Erythroblast (primary cell): ENCODE data around the gene FBXW4.
A peak's percentile ranks its signal among the peaks of the same experiment; 100 is the strongest.
"Not testable (repeated sequence)": the region's sequence is repeated elsewhere in the genome, so short reads cannot be mapped to it uniquely, and the experiment has no call there.

Experiments
- DNase-seq, 2 experiments: peaks; one replicate each; lab custom pipeline; 2025; lab: John Stamatoyannopoulos, UW
- GATA1 ChIP-seq: IDR thresholded peaks from 2 replicates; pipeline ENCODE4 v1.6.1; 2011; ENCODE audit warnings: low read depth, mild to moderate bottlenecking, control low read depth, low read length, moderate library complexity
- POLR2A ChIP-seq: IDR thresholded peaks from 2 replicates; pipeline ENCODE4 v1.6.1; 2011; ENCODE audit warnings: mild to moderate bottlenecking, low read length

Gene FBXW4

DNA sequence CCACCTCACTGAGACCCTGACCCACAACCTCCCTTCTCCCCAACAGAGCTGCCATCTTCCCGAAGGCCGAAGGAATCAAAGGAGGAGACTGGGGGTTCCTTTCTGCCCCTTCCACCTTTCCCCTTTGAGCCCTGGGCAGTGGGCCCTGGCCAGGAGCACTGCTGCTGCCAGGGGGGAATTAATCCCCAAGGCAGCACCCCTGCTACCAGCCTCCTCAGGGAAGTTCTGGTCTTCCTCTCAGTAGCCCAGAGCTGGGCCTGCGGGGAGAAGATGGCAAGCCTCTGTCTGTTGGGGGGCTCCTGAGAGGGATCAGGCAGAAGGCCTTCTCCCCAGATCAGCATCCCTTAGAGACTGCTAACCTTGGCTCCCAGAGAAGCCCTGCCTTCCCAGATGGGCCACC is 81.3 kb downstream of the FBXW4 start:
- no peak for DNase-seq
- TF ChIP-seq GATA1, result no peak
- TF ChIP-seq POLR2A, result no peak

DNA sequence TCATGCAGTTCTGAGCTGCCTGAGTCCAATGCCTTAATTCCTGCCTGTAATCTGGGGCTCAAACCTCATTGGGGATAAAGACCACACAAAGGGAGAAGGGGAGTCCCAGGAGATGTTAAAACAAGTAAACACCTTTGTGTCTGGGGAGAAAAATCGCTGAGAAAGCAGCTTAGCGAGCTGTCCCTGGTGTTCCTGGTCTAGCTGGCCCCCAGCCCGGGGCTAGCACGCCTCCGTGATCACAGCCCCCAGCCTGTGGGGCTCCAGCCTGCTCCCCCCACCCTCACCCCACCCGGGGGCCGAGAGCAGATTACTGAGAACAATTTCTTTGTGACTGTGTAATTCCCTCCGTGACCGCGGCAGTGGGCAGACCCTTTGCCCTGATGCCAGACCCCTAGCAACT is 82.1 kb downstream of the FBXW4 start:
- DNase-seq, result no peak
- TF ChIP-seq POLR2A (no peak), GATA1 (no peak)

DNA sequence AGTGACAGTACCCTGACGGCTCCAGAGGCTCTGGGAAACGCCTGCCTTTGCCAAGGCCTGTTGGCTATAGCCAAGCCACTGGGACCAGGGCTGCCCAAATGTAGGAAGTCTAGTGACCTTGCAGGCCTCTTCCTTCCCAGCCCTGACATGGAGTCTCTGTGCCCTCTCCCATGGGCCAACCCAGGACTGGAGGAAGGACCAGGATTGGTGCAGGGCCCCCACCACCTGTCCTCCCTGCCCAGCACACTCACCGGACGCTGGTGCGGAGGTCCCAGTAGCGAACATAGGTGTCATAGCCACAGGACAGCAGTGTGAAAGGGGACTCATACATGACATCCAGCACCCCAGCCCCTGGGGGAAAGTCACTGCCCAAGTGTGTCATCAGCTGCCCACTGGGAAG is 82.9 kb downstream of the FBXW4 start:
- DNase-seq, result no peak
- TF ChIP-seq POLR2A, result no peak
- TF ChIP-seq GATA1, result no peak

DNA sequence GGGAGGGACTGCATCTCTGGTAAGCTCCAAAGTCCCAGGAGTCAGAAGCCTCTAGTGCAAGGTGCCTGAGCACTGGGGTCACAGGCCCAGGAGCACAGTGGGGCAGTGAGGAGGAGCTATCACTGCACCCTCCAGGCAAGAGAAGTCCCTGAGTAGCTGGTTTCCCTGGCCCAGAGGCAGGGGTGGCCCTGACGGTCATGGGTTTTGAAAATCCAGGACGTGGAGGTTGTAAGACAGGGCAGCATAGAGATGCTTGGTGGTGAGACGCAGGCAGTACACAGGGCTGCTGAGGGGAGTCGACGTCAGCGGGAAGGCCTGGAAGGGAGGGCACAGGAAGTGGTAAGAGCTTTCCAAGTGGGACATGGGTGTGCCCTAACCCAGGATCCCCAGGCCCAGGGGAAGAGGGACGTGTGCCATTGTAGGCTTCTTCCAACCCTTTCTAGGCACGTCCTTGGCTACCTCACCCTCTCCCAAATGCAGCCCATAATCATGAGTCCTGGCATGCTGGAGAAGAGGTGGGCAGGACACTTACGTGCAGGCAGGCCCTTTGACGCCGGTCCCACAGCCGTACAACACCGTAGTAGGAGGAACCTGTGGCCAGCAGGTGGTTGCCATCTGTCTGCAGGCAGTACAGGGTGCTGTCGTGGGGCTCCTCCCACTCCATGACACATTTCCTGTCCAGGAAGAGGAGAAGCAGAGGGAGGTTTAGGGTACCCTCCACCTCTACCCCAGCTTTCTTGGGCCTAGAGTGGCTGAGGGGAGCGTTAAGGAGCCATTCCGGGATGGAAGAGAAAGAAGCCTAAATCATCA is 83.7 kb downstream of the FBXW4 start:
- DNase-seq, result no peak
- TF ChIP-seq GATA1 (no peak), POLR2A (no peak)

DNA sequence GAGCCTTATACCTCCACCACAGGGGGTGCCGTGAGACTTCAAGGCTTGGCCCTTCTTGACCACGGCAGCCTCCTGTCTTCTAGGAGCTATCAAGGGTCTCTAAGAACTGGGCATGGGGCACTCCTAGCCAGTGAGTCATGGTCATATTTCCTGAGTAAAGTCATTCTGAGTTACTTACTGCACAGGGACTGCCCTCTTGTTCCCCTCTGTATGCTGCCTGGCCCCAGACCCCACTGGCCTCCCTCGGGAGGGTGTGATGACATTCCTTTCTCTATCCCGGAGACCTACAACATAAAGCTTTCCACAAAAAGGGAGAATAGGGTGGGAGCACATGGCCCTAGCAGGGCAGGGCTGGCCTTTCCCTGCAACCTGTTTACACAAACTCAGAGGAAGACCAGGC is 85.5 kb downstream of the FBXW4 start:
- DNase-seq, result no peak
- TF ChIP-seq GATA1 (no peak), POLR2A (no peak)

DNA sequence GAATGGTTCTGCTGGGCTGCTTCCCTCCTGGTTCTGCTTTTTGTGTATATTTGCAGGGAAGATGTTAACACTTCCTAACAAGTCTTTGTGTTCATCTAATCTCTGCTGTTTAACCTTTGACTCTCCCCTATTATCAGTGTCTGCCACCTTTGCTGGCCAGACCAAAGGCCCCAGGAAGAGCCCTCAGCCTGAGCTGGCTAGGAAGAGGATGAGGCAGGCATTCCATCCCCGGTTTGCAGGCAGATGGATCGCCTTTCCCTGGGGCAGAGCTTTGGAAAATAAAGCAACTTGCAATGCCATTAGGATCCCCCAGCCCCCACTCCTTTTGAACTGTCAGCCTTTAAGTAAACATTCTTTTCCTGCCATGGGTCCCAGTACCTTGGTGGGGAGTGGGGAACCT is 87.8 kb downstream of the FBXW4 start:
- peak in 1 of 2 experiments; percentile 21 for DNase-seq
- TF ChIP-seq GATA1, result no peak
- no peak for TF ChIP-seq POLR2A

DNA sequence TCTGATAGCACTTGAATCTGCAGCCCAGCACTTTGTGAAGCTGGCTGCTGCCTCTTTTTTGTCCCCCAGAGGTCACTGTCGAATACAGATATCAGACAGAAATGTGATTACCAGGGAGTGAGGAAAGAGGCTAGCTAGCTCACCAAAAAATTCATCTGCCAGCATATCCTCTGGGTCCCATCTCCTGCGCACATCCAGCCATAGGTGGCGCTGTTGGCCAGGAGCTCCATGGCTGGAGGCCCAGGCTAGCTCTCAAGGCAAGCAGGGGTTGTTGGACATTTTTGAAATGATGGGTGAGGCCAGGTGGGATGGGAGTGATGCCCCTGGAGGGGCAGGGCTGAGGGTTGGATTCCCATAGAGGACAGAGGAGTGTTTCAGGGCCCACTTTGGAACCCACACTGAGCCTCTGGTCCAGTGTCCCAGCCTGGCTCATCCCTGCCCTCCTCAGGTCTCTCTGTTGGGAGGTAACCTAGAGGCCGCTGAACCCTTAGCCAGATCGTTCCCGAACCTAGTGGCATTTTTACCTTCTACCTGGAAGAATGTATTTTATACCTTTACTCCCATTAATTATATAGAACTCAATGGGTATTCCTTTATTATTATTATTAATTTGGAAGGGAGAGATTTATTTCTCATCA is 92.1 kb downstream of the FBXW4 start:
- TF ChIP-seq GATA1 (no peak), POLR2A (no peak)
- DNase-seq, result peak; percentile 89 to 93

DNA sequence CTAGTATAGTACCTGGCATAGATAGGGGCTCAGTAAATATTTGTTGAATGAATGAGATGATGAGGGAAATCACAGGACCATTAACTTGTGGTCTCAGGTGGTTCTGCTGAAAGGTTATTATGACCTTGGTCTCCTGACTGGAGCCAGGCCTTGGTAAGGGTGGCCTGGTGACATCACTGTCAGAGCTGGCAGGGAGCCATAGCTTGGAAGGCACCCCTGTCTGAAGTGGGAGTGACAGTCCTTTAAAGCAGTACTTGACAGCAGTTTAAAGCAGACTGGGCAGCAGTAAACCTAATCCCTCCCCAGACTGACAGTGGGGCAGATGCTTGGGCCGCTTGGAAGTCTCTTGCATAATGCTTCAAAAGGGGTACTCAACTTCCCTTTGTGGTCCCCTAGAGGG is 93.4 kb downstream of the FBXW4 start:
- peak; percentile 34 to 77 for DNase-seq

DNA sequence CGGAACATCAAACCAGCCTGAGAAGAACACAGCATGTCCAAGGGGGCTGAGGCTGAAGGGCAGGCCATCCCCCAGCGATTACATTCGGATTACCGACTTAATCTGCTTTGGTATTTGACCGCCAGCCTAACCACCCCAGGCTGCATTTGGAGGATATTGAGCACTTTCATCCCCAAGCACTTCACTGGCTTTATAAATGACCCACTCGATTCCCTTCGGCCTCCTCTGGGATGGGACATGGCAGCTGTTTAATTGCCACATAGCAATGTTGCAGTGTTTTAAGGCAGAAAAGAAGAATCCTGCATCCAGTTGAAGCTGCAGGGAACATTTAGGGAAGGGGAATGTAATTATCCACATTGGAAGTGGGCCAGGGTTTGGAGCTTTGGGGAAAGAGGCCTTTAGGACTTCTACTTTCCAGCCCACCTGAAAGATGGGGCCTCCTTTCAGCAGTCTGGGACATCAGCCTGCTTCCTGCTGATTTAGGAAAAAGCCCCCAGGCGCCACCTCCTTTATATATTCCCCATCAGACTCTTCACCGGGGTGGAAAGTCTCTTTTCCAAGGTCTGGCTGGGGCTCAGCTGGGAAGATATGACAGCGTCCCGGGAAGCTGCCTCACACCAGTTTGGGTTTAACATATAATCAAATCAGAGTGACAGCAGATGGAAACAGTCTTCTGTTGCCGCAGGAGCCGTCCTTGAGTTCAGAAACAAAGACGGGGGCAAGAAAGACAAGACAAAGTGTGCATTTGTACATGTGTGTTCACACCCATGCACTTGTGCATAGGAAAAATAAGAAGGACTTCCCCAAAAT is 97.7 kb downstream of the FBXW4 start:
- TF ChIP-seq GATA1 (no peak), POLR2A (no peak)
- no peak for DNase-seq

More for the DNA sequence above, 93.4 kb downstream of the FBXW4 start:
- no peak for TF ChIP-seq GATA1
- TF ChIP-seq POLR2A, result no peak

DNA sequence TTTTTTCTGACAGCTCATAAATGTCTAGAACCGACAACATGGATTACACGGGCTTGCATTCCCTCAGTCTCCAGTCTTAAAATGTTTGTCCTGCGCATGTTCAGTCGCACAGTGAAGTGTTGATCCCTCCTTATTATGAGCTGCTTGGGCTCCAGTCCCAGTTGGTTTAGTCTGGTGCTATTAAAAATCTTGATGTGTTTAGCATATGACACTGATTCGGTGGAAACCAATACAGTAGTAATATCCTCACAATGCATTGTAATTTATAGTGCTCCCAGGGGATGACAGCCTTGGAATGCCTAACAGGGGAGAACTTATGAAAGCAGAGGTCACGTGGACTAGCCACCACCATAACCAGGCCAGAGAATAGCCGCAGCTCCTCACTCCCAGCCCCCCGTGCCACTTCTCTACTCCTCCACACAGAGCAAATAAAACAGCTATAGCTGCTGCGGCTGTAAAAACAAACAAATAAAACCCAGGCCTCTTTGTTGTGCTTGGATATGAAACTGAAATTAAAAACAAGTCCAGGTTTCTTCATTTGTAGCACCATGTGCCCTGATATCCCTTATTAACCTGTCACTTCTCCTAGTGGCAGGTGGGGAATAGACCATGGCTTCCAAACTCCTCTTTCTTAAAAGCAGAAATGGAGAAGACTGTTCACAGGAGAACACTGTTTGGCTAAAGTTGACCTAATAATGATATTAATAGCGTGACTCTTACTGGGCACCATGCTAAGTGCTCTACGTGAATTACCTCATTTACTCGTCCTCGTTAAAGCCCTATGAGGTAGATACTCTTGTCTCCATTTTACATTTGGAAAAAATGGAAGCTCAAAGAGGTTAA is 99.2 kb downstream of the FBXW4 start:
- TF ChIP-seq POLR2A, result no peak
- no peak for DNase-seq

DNA sequence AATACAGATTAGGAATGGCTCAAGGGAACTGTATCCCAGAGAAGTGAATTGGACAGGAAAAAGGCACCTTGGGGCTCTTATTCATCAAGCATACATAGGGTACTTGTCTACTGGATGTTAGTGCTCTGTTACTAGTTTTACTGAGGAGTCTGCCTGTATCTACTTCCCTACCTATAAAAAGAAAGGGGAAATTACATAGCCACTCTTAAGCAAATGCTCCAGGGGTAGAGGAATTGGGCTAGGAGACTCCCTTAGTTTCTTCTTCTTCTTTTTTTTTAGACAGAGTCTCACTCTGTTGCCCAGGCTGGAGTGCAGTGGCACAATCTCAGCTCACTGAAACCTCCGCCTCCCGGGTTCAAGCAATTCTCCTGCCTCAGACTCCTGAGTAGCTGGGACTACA is 101.6 kb downstream of the FBXW4 start:
- not testable (repeated sequence) for DNase-seq

DNA sequence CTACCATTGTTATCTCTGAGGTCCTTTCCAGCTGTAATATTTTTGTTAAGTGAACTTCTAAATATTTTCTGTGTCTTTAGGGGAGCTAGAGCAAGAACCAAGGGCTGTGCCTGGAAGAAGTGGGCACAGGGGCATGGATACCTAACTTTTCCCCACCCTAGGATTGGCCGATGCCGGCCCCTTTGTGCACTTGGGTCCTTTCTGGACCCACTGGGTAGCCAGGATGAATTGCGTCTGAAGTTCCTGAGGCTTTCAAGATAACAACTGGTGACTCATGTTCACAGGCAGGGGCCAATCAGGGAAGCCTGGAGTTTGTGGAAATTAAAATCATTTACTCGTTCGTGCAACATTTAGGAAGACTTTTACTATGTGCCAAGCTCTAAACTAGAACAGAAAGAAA is 106.1 kb downstream of the FBXW4 start:
- no peak for TF ChIP-seq POLR2A
- no peak for TF ChIP-seq GATA1
- peak; percentile 61 to 69 for DNase-seq

DNA sequence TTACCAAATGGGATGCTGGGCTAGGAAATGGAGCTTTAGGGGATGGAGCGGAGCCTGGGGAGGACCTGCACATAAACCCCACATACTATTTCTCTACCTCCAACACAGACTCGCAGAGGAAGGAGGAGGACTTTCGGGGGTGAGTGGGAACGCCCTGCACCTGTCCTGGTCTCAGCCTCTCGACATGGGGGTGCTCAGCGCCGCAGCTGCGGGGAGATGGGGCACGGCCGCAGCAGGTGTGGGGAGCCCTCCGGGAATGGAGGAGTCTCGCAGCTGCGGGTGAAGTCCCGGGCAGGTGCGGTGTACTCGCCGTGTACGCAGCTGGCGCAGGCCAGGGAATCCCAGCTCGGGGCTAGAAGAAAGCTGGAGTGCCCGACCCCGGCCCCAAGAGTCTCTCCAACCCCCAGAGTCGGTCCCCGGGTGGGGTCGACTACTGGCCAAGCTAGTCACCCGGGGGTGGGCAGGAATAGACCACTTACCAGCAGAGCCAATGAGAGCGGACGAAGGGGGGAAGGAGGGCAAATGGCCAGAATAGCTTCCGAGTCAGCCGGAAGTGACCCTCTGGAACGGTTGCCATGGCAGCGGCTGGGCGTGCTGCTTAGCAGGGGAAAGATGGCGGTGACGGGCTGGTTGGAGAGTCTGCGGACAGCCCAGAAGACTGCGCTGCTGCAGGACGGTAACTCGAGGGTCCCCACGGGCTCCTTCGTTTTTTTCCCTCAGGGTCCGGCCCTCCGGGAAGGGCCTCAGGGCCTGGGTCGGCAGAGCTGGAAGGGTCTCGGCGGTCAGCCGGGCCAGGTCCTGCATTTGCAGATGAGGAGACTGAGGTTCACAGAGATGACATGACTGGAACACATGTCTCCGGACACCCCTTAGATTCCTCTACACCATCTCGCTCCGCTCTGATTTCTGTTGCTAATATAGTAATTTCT is 107.0 kb downstream of the FBXW4 start, which contains the start of the genes DPCD and POLL:
TSS of gene DPCD (plus strand) at position 597 of the 929 bp plus-strand sequence. CDS start at position 613, 16 bp downstream.
TSS of gene POLL (minus strand) at position 533 of the 929 bp plus-strand sequence. CDS start 897 bp downstream, outside the sequence.
- no peak for TF ChIP-seq GATA1
- TF ChIP-seq POLR2A, result peak; percentile 65

More for the DNA sequence above, 107.0 kb downstream of the FBXW4 start, which contains the start of the genes DPCD and POLL:
- peak; percentile 95 for DNase-seq
